GM12878 (cell line): ENCODE results near the gene P4HA3. TPM values are rescaled to one million over a fixed set of nuclear protein-coding genes. Genes with fewer than 3 reads are reported as not detected.

Experiments used
- ATAC-seq: fragments of 200-7000 bp; cut with Tn5 transposase; 3 replicates; pipeline ENCODE4 v1.9.1; 2020; ENCODE audit warnings: mild to moderate bottlenecking, moderate library complexity
- BruUV-seq: library from RNA; stranded (reverse); fragments of 400-500 nt; replicated peaks from 2 replicates; lab custom pipeline; 2021; lab: Mats Ljungman, UMichigan
- CTCF ChIA-PET: fragments of 300-600 bp; sonication (Branson Sonifier 250); formaldehyde crosslinking; extraction: SDS; loops from one replicate; lab custom pipeline; 2021; ENCODE audit warnings: inconsistent platforms; lab: Yijun Ruan, JAX
- POLR2A ChIA-PET: fragments of 350-600 bp; formaldehyde crosslinking; extraction: SDS; loops from one replicate; lab custom pipeline; 2021; ENCODE audit warnings: inconsistent platforms; lab: Charles Lee
- RAD21 ChIA-PET: fragments of 300-600 bp; sonication (Branson Sonifier 250); formaldehyde crosslinking; loops from one replicate; lab custom pipeline; 2023; ENCODE audit warnings: antibody characterized with exemption; ENCODE audit not compliant: unreplicated experiment; lab: Charles Lee
- SMC1A ChIA-PET: fragments of 300-600 bp; sonication (Branson Sonifier 250); formaldehyde crosslinking; loops from one replicate; lab custom pipeline; 2023; ENCODE audit not compliant: unreplicated experiment, uncharacterized antibody; lab: Charles Lee
- DNase-seq: peaks from one replicate; pipeline ENCODE4 v3.0.0-alpha.2; 2011; ENCODE audit warnings: low read depth, low spot score
- FAIRE-seq: peaks from 3 replicates; lab custom pipeline; 2011; peaks lifted over from hg19 to GRCh38; lab: Jason Lieb, UNC
- H2AFZ ChIP-seq: 2 replicates; pipeline ENCODE4 v1.6.0; 2011; ENCODE audit warnings: low read depth, low read length, control low read depth; ENCODE audit not compliant: control insufficient read depth
- H3K27ac ChIP-seq: 2 replicates; pipeline ENCODE4 v1.5.1; 2011; ENCODE audit warnings: control low read depth; ENCODE audit not compliant: control insufficient read depth, insufficient read depth
- H3K27me3 ChIP-seq, 2 experiments: replicated peaks in 1 of 2; 2 replicates each; pipeline versions ENCODE4 v1.6.0 to v1.6.1; 2011; ENCODE audit warnings: low read length in 1 of 2; ENCODE audit not compliant: control insufficient read depth in 2 of 2, insufficient read depth in 2 of 2
- H3K36me3 ChIP-seq, 2 experiments: 2 replicates each; pipeline ENCODE4 v1.5.1; 2011; ENCODE audit warnings: low read length in 1 of 2; ENCODE audit not compliant: control insufficient read depth in 2 of 2, insufficient read depth in 2 of 2
- H3K4me1 ChIP-seq: 2 replicates; pipeline ENCODE4 v1.6.1; 2011; ENCODE audit warnings: mild to moderate bottlenecking, low read length, moderate library complexity, mixed read lengths; ENCODE audit not compliant: control insufficient read depth, insufficient read depth
- H3K4me2 ChIP-seq: 2 replicates; pipeline ENCODE4 v1.6.0; 2011; ENCODE audit warnings: control low read depth; ENCODE audit not compliant: control insufficient read depth, insufficient read depth
- H3K4me3 ChIP-seq: fragments of 200-600 bp; sonication (generic); 2 replicates; pipeline ENCODE4 v1.5.1; 2016
- H3K79me2 ChIP-seq: 2 replicates; pipeline ENCODE4 v1.6.0; 2011; ENCODE audit warnings: low read length; ENCODE audit not compliant: control insufficient read depth, insufficient read depth
- H3K9ac ChIP-seq: 2 replicates; pipeline ENCODE4 v1.8.0; 2011; ENCODE audit warnings: low read length, control low read depth, mixed read lengths; ENCODE audit not compliant: control insufficient read depth, insufficient read depth
- H3K9me3 ChIP-seq: replicated peaks from 3 replicates; pipeline ENCODE4 v1.5.1; 2011; ENCODE audit warnings: mild to moderate bottlenecking, low read length; ENCODE audit not compliant: control insufficient read depth, insufficient read depth
- H4K20me1 ChIP-seq: 2 replicates; pipeline ENCODE4 v1.6.0; 2011; ENCODE audit not compliant: control insufficient read depth, insufficient read depth
- ATF2 ChIP-seq: IDR thresholded peaks from 2 replicates; pipeline ENCODE4 v1.6.1; 2012; ENCODE audit warnings: low read length, inconsistent platforms
- CEBPB ChIP-seq, 2 experiments: fragments of 150-350 bp in 1 of 2; IDR thresholded peaks; 2 replicates each; pipeline ENCODE4 v1.6.1; 2012 to 2014; ENCODE audit warnings: low read depth in 2 of 2, low read length in 2 of 2, borderline replicate concordance in 1 of 2, inconsistent platforms in 1 of 2
- CEBPZ ChIP-seq: fragments of 150-350 bp; IDR thresholded peaks from 2 replicates; pipeline ENCODE4 v1.6.1; 2016; ENCODE audit warnings: low read depth, low read length
- NBN ChIP-seq: fragments of 450-650 bp; IDR thresholded peaks from 2 replicates; pipeline ENCODE4 v1.6.1; 2016
- NFIC ChIP-seq: IDR thresholded peaks from 2 replicates; pipeline ENCODE4 v1.6.1; 2012; ENCODE audit warnings: low read depth, mild to moderate bottlenecking, inconsistent platforms, low read length, moderate library complexity
- NR2C1 ChIP-seq: fragments of 450-650 bp; IDR thresholded peaks from 2 replicates; pipeline ENCODE4 v1.6.1; 2017; ENCODE audit warnings: antibody characterized with exemption, mild to moderate bottlenecking, moderate library complexity
- RBBP5 ChIP-seq: fragments of 200-600 bp; sonication (generic); conservative IDR thresholded peaks from 2 replicates; pipeline ENCODE4 v1.6.1; 2016
- SUZ12 ChIP-seq: fragments of 200-600 bp; sonication (generic); IDR thresholded peaks from one replicate; pipeline ENCODE4 v1.6.1; 2018; ENCODE audit warnings: antibody characterized with exemption, mild to moderate bottlenecking; ENCODE audit not compliant: unreplicated experiment
- YY1 ChIP-seq: IDR thresholded peaks from 2 replicates; pipeline ENCODE4 v1.6.1; 2011; ENCODE audit warnings: low read depth, mild to moderate bottlenecking, low read length
- ZBTB40 ChIP-seq: fragments of 450-650 bp; IDR thresholded peaks from 2 replicates; pipeline ENCODE4 v1.6.1; 2016; ENCODE audit warnings: mild to moderate bottlenecking, moderate library complexity, borderline replicate concordance
- ZNF217 ChIP-seq: fragments of 450-650 bp; IDR thresholded peaks from 2 replicates; pipeline ENCODE4 v1.6.1; 2017; ENCODE audit warnings: antibody characterized with exemption, mild to moderate bottlenecking
- WGBS: methylation state at CpG from one replicate; pipeline ENCODE4 v1.1.6; 2016; ENCODE audit warnings: low lambda C conversion rate; ENCODE audit not compliant: insufficient replicate concordance, insufficient coverage; ENCODE audit errors: missing lambda C conversion rate; 5-methylcytosine and 5-hydroxymethylcytosine counted together
- in situ Hi-C: fragments of 300-500 bp; cut with MboI; formaldehyde crosslinking; loops from 9 replicates; pipeline ENCODE4 v1.14.3; 2018; ENCODE audit warnings: mixed read lengths
- intact Hi-C: fragments of 100-400 bp; cut with micrococcal nuclease; formaldehyde crosslinking; loops from one replicate; pipeline ENCODE4 v1.14.2; 2022; ENCODE audit not compliant: unreplicated experiment
- polyA plus RNA-seq, 11 experiments: library from polyadenylated mRNA; depleted of rRNA in 4 of 11; unstranded in 6 of 11; stranded (reverse) in 5 of 11; fragments of >200 nt; fragmentation: Nextera tagmentation in 4 of 11; fragmentation: Illumina TruSeq in 1 of 11; extraction: Ambion mirVana in 4 of 11; extraction: Trizol in 1 of 11; gene quantifications; 1 replicate in 1 of 11; 2 replicates in 10 of 11; pipeline versions ENCODE4 v1.2.1 to v1.2.3, GENCODE V29; 2011 to 2016; ENCODE audit warnings: inconsistent platforms in 2 of 11, missing spikeins in 2 of 11, low read depth in 1 of 11
- total RNA-seq, 4 experiments: library from RNA; depleted of rRNA in 3 of 4; stranded (reverse); fragments of >200 nt in 3 of 4; fragmentation: Illumina TruSeq in 1 of 4; extraction: Trizol in 1 of 4; gene quantifications; 2 replicates each; pipeline versions ENCODE4 v1.2.1 to v1.2.3, GENCODE V29; 2013 to 2021

The P4HA3 gene
- total and polyA plus RNA-seq, 10 of the 15 experiments (the other 5 are each of a cell fraction or from before 2014, with no cell fraction given) = 0.08 TPM; not detected in 9

GRCh38 chr11:74278103-74278502, 33.3 kb downstream of the P4HA3 start:
- no TSS peak for BruUV-seq
- Histone ChIP-seq H3K9ac (no peak overlapping the region), H3K9me3 (no peaks in the 10 kb centered on the region; the same call in 1 of the 3 replicates), H2AFZ (no peak overlapping the region), H3K4me3 (no peak overlapping the region), H3K27me3 (peaks cover 0 to 3% of the 10 kb centered on the region in 2 experiments; a peak in 2 of 4 replicates)
- intact Hi-C loops = no loop called here
- RAD21 ChIA-PET = no interaction called here
- no peak for TF ChIP-seq NFIC
- TF ChIP-seq SUZ12 = no peak
- TF ChIP-seq ATF2 = no peak
- no peak for TF ChIP-seq YY1
- no peak for TF ChIP-seq RBBP5
- no peak for TF ChIP-seq NBN
- TF ChIP-seq NR2C1 = no peak
- TF ChIP-seq CEBPB (IDR thresholded peaks at IDR 0.05; ENCODE audit: borderline replicate concordance in 1 of 2, low read depth in 2 of 2, low read length in 2 of 2) = no peak
- no peak for TF ChIP-seq ZBTB40
- no peak for TF ChIP-seq CEBPZ
- no peak for TF ChIP-seq ZNF217
- TF ChIP-seq, all 136 proteins: peak for 0
- WGBS = 17% methylated on average over 2 of the region's 2 CpGs
- ATAC-seq = no peak
- Histone ChIP-seq H3K36me3 (no peaks in the 10 kb centered on the region), H3K4me2 (no peak overlapping the region), H3K79me2 (no peaks in the 10 kb centered on the region), H4K20me1 (no peaks in the 10 kb centered on the region), H3K27ac (no peak overlapping the region), H3K4me1 (no peaks in the 10 kb centered on the region)
- in situ Hi-C loops = no loop called here
- no peak for FAIRE-seq
- ChIA-PET POLR2A (no interaction called here), SMC1A (no interaction called here), CTCF (interaction anchor here (1.2 to 1.6 kb wide), 2 partner anchors 19 to 22 kb away, joined by 3 to 7 read pairs; no protein-coding TSS in a partner anchor)
- DNase-seq = no peak
